Stimulated activated naive B cell treated with anti-CD40 and anti-IgM and Interleukin-4, amounts not matched to agents 10 μg/mL and 1 μg/mL and 100 μg/mL, for 72 hours (primary cell): ENCODE measurements around the gene ADGRG7.
A peak's percentile ranks its signal among the peaks of the same experiment; 100 is the strongest.

Experiments
- ATAC-seq, 2 donors: fragments of 150-1000 bp; cut with Tn5 transposase; replicated peaks; 2 replicates each; pipeline ENCODE4 v1.10.0; 2021; ENCODE audit warnings: moderate library complexity in 1 of 2
- DNase-seq: peaks from one replicate; pipeline ENCODE4 v3.0.0; 2021
- H3K27ac Mint-ChIP-seq: one replicate; pipeline ENCODE4 v1.8.0; 2022; ENCODE audit warnings: mild to moderate bottlenecking, mixed read lengths
- H3K27me3 Mint-ChIP-seq, 2 donors: one replicate each; pipeline ENCODE4 v1.8.0; 2022; ENCODE audit warnings: mixed read lengths in 2 of 2
- H3K36me3 Mint-ChIP-seq, 2 donors: one replicate each; pipeline ENCODE4 v1.8.0; 2022; ENCODE audit warnings: mixed read lengths in 2 of 2, mild to moderate bottlenecking in 1 of 2
- H3K4me1 Mint-ChIP-seq, 2 donors: one replicate each; pipeline ENCODE4 v1.8.0; 2022; ENCODE audit warnings: mixed read lengths in 2 of 2, mild to moderate bottlenecking in 1 of 2
- H3K4me3 Mint-ChIP-seq, 2 donors: one replicate each; pipeline ENCODE4 v1.8.0; 2022; ENCODE audit warnings: mild to moderate bottlenecking in 2 of 2, mixed read lengths in 2 of 2, moderate library complexity in 1 of 2
- H3K9me3 Mint-ChIP-seq, 2 donors: one replicate each; pipeline ENCODE4 v1.8.0; 2022; ENCODE audit warnings: mixed read lengths in 2 of 2, mild to moderate bottlenecking in 1 of 2

Gene ADGRG7

DNA sequence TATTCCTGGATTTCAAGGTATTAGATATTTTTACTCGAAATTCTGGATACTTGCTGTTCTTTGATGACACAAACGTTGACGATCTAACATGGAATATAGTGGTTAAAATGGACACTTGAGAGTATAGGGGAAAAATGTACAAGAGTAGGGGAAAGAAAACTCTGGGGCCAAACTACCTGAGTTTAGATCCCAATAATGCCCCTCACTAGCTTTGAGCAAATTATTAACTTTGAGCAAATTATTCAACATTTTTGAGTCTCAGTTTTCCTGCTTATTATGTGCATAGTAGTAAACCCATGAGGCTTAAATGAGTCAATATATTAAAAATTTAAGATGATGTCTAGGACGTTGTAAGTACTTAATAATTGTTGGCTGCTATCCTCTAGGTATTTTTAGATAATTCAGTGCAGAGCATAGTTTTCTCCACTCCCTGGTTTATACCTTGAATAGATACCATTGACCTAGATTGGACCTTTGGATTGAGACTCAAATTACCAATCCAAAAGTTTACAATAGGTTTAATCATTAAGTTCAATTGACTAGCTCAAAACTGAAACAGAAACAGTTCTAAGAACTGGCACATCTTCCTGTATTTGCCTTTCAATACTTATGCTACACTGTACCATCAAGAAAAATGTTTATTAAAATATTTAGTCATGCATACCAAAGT lies 4.5 kb downstream of the ADGRG7 start:
- no peaks in the 10 kb centered on the region for H3K4me1 Mint-ChIP-seq
- no peak overlapping the region for H3K4me3 Mint-ChIP-seq
- ATAC-seq: no peak
- H3K9me3 Mint-ChIP-seq: no peaks in the 10 kb centered on the region
- no peak for DNase-seq
- H3K27ac Mint-ChIP-seq: no peak overlapping the region
- H3K27me3 Mint-ChIP-seq: peaks cover 21 to 26% of the 10 kb centered on the region in 2 donors
- no peaks in the 10 kb centered on the region for H3K36me3 Mint-ChIP-seq

DNA sequence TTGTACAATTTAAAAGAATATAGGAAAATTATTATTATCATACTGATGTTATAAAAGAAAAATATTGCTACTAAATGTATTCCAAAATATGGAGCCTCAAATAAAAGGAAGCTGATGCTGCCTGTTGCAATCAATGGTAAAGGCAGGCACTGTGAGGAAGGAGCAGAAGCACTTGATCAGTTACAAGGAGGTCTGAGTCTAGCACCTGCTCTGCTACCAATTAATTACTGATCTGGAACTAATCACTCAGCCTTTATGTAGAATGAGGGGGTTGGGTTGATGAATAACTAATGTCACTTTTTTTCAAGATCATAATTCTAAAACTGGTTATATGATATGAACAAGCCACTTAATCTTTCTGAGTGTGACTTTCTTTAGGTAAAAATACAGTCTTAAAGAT lies 5.5 kb downstream of the ADGRG7 start:
- H3K9me3 Mint-ChIP-seq: no peaks in the 10 kb centered on the region
- DNase-seq (no peak), ATAC-seq (no peak)
- peaks cover 21 to 29% of the 10 kb centered on the region in 2 donors for H3K27me3 Mint-ChIP-seq
- no peaks in the 10 kb centered on the region for H3K4me1 Mint-ChIP-seq
- no peak overlapping the region for H3K4me3 Mint-ChIP-seq
- no peaks in the 10 kb centered on the region for H3K36me3 Mint-ChIP-seq
- H3K27ac Mint-ChIP-seq: no peak overlapping the region

GRCh38 chr3:100615684-100616083 lies 6.3 kb downstream of the ADGRG7 start:
- ATAC-seq (no peak), DNase-seq (no peak)
- Mint-ChIP-seq H3K27me3 (peaks cover 18 to 25% of the 10 kb centered on the region in 2 donors), H3K9me3 (no peaks in the 10 kb centered on the region), H3K27ac (no peak overlapping the region), H3K4me1 (no peaks in the 10 kb centered on the region), H3K4me3 (no peak overlapping the region), H3K36me3 (no peaks in the 10 kb centered on the region)

GRCh38 chr3:100621251-100621650 lies 11.8 kb downstream of the ADGRG7 start:
- Mint-ChIP-seq H3K36me3 (no peaks in the 10 kb centered on the region), H3K9me3 (peaks cover 10 to 11% of the 10 kb centered on the region in 2 donors), H3K27me3 (peaks cover 10 to 17% of the 10 kb centered on the region in 2 donors), H3K4me1 (no peaks in the 10 kb centered on the region), H3K27ac (no peak overlapping the region), H3K4me3 (no peak overlapping the region)
- ATAC-seq (no peak), DNase-seq (no peak)

DNA sequence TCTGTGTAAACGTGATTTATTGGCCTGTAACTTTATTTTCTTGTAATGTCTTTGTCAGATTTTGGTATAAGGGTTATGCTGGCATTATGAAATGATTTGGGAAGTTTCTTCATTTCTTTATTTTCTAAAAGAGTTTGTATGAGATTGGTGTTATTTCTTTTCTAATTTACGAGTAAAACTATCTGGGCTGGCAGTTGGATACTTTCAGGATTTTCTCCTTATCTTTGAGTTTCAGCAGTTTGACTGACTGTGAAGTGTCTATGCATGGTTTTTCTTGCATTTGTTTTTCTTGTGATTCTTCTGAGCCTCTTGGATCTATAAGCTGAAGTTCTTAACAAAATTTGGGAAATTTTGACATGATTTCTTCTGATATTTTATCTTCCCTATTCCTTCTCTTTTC lies 18.1 kb downstream of the ADGRG7 start:
- Mint-ChIP-seq H3K27ac (no peak overlapping the region), H3K4me1 (no peaks in the 10 kb centered on the region), H3K4me3 (no peak overlapping the region), H3K27me3 (peaks cover 12 to 34% of the 10 kb centered on the region in 2 donors), H3K9me3 (peaks cover 10 to 11% of the 10 kb centered on the region in 2 donors), H3K36me3 (no peaks in the 10 kb centered on the region)
- no peak for ATAC-seq
- DNase-seq: no peak

DNA sequence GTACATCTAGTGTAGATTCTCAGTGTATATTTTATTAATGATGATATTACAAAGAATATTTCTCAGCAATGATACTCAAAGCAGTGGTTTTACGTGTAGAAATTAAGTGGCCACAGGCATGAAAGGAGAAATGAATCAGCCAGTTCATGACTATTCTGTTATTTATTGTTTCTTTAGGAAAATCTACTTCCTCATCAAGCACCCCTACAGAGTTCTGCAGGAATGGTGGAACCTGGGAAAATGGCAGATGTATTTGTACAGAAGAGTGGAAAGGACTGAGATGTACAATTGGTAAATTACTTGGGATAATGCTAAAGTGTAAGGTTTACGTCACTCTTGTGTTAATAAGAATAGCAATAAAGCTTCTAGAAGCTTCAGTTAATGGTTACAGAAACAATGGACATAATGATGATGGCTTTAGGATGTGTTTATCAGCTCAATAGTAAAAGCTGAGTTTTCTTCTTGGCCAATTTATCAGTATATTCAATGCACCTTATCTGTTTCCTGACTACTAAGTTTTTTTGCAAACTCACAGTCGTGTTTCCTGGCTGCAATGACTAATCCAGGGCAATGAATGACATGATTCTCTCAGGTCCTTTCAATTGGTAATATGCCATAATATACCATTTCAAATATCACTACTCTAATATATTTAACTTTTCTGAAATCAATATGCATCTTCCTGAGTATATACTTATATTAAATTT lies 20.2 kb downstream of the ADGRG7 start:
- no peaks in the 10 kb centered on the region for H3K4me1 Mint-ChIP-seq
- no peak overlapping the region for H3K27ac Mint-ChIP-seq
- H3K36me3 Mint-ChIP-seq: no peaks in the 10 kb centered on the region
- no peak overlapping the region for H3K4me3 Mint-ChIP-seq
- H3K27me3 Mint-ChIP-seq: peaks cover 12 to 34% of the 10 kb centered on the region in 2 donors
- no peak for DNase-seq
- peaks cover 5 to 8% of the 10 kb centered on the region in 2 donors for H3K9me3 Mint-ChIP-seq
- ATAC-seq: no peak

- Mint-ChIP-seq H3K4me1 (no peaks in the 10 kb centered on the region), H3K9me3 (no peaks in the 10 kb centered on the region), H3K4me3 (no peak overlapping the region), H3K27me3 (peaks cover 12 to 27% of the 10 kb centered on the region in 2 donors), H3K36me3 (no peaks in the 10 kb centered on the region), H3K27ac (no peak overlapping the region)
- ATAC-seq (no peak), DNase-seq (no peak)
These were observed 21.3 kb downstream of the ADGRG7 start for GRCh38 chr3:100630664-100631063.

- no peak overlapping the region for H3K27ac Mint-ChIP-seq
- H3K36me3 Mint-ChIP-seq: no peaks in the 10 kb centered on the region
- DNase-seq (no peak), ATAC-seq (no peak)
- no peaks in the 10 kb centered on the region for H3K4me1 Mint-ChIP-seq
- peaks cover 12 to 24% of the 10 kb centered on the region in 2 donors for H3K27me3 Mint-ChIP-seq
- no peaks in the 10 kb centered on the region for H3K9me3 Mint-ChIP-seq
- H3K4me3 Mint-ChIP-seq: no peak overlapping the region
These were observed 21.8 kb downstream of the ADGRG7 start for GRCh38 chr3:100631236-100631635.

- DNase-seq (no peak), ATAC-seq (peak; percentile 51 to 63)
- H3K9me3 Mint-ChIP-seq: no peaks in the 10 kb centered on the region
- peaks cover 10 to 20% of the 10 kb centered on the region in 2 donors for H3K27me3 Mint-ChIP-seq
- no peak overlapping the region for H3K4me3 Mint-ChIP-seq
- no peaks in the 10 kb centered on the region for H3K36me3 Mint-ChIP-seq
- H3K27ac Mint-ChIP-seq: no peak overlapping the region
- H3K4me1 Mint-ChIP-seq: no peaks in the 10 kb centered on the region
These were observed 25.3 kb downstream of the ADGRG7 start for GRCh38 chr3:100634493-100635272.

- H3K27ac Mint-ChIP-seq: no peak overlapping the region
- no peak overlapping the region for H3K4me3 Mint-ChIP-seq
- H3K4me1 Mint-ChIP-seq: no peaks in the 10 kb centered on the region
- DNase-seq (no peak), ATAC-seq (no peak)
- no peaks in the 10 kb centered on the region for H3K36me3 Mint-ChIP-seq
- peaks cover 11 to 15% of the 10 kb centered on the region in 2 donors for H3K27me3 Mint-ChIP-seq
- no peaks in the 10 kb centered on the region for H3K9me3 Mint-ChIP-seq
These were observed 25.9 kb downstream of the ADGRG7 start for GRCh38 chr3:100635273-100635701.

DNA sequence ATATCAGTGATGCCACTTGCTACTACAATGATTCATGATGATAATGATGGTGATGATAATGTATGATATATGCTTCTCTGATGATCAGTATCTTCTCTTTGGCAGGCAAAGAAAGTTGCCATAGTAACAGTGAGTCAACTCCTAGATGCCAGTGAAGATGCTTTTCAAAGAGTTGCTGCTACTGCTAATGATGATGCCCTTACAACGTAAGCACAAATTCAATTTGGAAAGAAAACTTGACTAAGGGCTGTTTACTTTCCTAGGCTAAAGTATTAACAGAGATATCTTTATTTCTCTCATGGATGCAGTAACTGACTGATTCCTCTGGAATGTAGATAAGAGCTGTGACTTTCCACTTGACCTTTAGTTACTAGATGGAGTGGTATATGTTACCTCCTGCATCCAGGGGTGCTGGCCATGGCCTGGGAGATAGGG lies 27.8 kb downstream of the ADGRG7 start:
- ATAC-seq: no peak
- Mint-ChIP-seq H3K4me1 (peaks cover 2 to 11% of the 10 kb centered on the region in 2 donors), H3K36me3 (no peaks in the 10 kb centered on the region), H3K27ac (no peak overlapping the region), H3K9me3 (no peaks in the 10 kb centered on the region), H3K4me3 (no peak overlapping the region), H3K27me3 (peaks cover 9 to 12% of the 10 kb centered on the region in 2 donors)
- no peak for DNase-seq

DNA sequence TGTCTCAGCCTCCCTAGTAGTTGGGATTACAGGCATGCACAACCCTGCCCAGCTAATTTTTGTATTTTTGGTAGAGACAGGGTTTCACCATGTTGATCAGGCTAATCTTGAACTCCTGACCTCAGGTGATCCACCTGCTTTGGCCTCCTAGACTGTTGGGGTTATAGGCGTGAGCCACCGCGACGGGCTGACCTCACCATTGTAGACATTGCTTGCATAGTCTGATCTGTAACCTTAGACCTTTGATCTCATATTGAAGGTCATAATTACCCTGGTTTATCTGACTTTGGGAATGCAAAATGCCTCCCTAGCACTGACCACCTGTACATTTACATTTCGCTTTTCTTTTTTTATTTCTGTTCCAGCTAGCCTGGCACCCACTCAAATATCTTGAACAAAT lies 31.2 kb downstream of the ADGRG7 start:
- ATAC-seq: no peak

GRCh38 chr3:100641471-100642032 lies 32.2 kb downstream of the ADGRG7 start:
- H3K4me3 Mint-ChIP-seq: no peak overlapping the region
- ATAC-seq (peak; percentile 86 to 91), DNase-seq (no peak)
- peaks cover 2 to 11% of the 10 kb centered on the region in 2 donors for H3K4me1 Mint-ChIP-seq
- H3K27me3 Mint-ChIP-seq: peaks cover 9 to 12% of the 10 kb centered on the region in 2 donors
- no peaks in the 10 kb centered on the region for H3K9me3 Mint-ChIP-seq
- no peak overlapping the region for H3K27ac Mint-ChIP-seq
- no peaks in the 10 kb centered on the region for H3K36me3 Mint-ChIP-seq

More for the DNA sequence above, 31.2 kb downstream of the ADGRG7 start:
- Mint-ChIP-seq H3K27ac (no peak overlapping the region), H3K36me3 (no peaks in the 10 kb centered on the region), H3K4me1 (peaks cover 2 to 11% of the 10 kb centered on the region in 2 donors), H3K9me3 (no peaks in the 10 kb centered on the region), H3K27me3 (peaks cover 9 to 12% of the 10 kb centered on the region in 2 donors), H3K4me3 (no peak overlapping the region)
- no peak for DNase-seq

- Mint-ChIP-seq H3K36me3 (no peaks in the 10 kb centered on the region), H3K4me3 (no peak overlapping the region), H3K27ac (no peak overlapping the region), H3K9me3 (no peaks in the 10 kb centered on the region), H3K4me1 (peaks cover 6 to 16% of the 10 kb centered on the region in 2 donors), H3K27me3 (no peaks in the 10 kb centered on the region)
- ATAC-seq (no peak), DNase-seq (no peak)
These were observed 36.5 kb downstream of the ADGRG7 start for GRCh38 chr3:100645913-100646312.
